ENCODE results near the gene BRINP3. TPM values are rescaled to one million over a fixed set of nuclear protein-coding genes. Genes with fewer than 3 reads are reported as not detected.

BRINP3 gene
- total RNA-seq, 1 experiment from 2014 or later, result 0.28 TPM

DNA sequence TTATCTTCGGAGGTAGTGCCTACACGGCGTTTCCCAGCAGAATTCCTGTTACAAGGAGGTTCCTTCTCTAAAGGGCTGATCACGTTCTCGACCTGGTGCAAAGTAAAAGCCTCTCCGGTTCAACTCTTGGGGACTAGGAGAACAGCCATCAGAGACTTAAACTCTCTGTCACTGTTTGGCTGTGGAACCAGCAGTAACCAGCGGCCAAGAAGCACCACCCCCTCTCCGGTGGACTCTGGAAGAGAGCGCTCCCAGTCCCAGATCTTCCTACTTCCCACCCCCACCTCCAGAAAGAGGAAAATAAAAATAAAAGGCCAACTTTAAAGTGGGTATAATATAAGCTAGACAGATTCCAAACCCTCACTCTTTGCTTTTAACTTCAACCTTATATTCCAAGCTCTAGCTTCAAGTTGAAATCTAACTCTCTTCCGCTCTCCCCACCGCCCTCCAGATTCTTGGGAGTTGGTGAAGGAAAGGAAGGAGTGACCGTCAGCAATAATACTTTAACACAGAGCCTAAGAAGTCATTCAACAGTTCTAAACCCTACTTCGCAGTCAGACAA is 2.9 kb downstream of the BRINP3 start:
- ChIA-PET CTCF (interaction anchor here (1.2 kb wide), 1 partner anchor 99 kb away, joined by 3 read pairs; no protein-coding TSS in a partner anchor), POLR2A (interaction anchor here (0.6 kb wide), 1 partner anchor 309 kb away, joined by 3 read pairs; no protein-coding TSS in a partner anchor)
- TF ChIP-seq NR3C1 (CRISPR knock-in tag; conservative IDR thresholded peaks at IDR 0.05; ENCODE audit: low read depth) (no peak), TCF7 (CRISPR knock-in tag; IDR thresholded peaks at IDR 0.05; ENCODE audit: low read depth) (no peak), NR2C2 (CRISPR knock-in tag; IDR thresholded peaks at IDR 0.05) (no peak), PRRX2 (CRISPR knock-in tag; IDR thresholded peaks at IDR 0.05) (no peak), ATF1 (CRISPR knock-in tag; IDR thresholded peaks at IDR 0.05) (no peak), ZNF317 (CRISPR knock-in tag; IDR thresholded peaks at IDR 0.05; ENCODE audit: borderline replicate concordance, low read depth) (no peak), ZBTB21 (CRISPR knock-in tag; IDR thresholded peaks at IDR 0.05; ENCODE audit: borderline replicate concordance) (no peak)
- TF ChIP-seq, protein P1, sequence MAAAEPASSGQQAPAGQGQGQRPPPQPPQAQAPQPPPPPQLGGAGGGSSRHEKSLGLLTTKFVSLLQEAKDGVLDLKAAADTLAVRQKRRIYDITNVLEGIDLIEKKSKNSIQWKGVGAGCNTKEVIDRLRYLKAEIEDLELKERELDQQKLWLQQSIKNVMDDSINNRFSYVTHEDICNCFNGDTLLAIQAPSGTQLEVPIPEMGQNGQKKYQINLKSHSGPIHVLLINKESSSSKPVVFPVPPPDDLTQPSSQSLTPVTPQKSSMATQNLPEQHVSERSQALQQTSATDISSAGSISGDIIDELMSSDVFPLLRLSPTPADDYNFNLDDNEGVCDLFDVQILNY (CRISPR knock-in tag; IDR thresholded peaks at IDR 0.05), result no peak
- TF ChIP-seq, protein P2, sequence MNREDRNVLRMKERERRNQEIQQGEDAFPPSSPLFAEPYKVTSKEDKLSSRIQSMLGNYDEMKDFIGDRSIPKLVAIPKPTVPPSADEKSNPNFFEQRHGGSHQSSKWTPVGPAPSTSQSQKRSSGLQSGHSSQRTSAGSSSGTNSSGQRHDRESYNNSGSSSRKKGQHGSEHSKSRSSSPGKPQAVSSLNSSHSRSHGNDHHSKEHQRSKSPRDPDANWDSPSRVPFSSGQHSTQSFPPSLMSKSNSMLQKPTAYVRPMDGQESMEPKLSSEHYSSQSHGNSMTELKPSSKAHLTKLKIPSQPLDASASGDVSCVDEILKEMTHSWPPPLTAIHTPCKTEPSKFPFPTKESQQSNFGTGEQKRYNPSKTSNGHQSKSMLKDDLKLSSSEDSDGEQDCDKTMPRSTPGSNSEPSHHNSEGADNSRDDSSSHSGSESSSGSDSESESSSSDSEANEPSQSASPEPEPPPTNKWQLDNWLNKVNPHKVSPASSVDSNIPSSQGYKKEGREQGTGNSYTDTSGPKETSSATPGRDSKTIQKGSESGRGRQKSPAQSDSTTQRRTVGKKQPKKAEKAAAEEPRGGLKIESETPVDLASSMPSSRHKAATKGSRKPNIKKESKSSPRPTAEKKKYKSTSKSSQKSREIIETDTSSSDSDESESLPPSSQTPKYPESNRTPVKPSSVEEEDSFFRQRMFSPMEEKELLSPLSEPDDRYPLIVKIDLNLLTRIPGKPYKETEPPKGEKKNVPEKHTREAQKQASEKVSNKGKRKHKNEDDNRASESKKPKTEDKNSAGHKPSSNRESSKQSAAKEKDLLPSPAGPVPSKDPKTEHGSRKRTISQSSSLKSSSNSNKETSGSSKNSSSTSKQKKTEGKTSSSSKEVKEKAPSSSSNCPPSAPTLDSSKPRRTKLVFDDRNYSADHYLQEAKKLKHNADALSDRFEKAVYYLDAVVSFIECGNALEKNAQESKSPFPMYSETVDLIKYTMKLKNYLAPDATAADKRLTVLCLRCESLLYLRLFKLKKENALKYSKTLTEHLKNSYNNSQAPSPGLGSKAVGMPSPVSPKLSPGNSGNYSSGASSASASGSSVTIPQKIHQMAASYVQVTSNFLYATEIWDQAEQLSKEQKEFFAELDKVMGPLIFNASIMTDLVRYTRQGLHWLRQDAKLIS (CRISPR knock-in tag; IDR thresholded peaks at IDR 0.05; ENCODE audit: borderline replicate concordance), result no peak
- TF ChIP-seq, protein P3, sequence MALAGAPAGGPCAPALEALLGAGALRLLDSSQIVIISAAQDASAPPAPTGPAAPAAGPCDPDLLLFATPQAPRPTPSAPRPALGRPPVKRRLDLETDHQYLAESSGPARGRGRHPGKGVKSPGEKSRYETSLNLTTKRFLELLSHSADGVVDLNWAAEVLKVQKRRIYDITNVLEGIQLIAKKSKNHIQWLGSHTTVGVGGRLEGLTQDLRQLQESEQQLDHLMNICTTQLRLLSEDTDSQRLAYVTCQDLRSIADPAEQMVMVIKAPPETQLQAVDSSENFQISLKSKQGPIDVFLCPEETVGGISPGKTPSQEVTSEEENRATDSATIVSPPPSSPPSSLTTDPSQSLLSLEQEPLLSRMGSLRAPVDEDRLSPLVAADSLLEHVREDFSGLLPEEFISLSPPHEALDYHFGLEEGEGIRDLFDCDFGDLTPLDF (CRISPR knock-in tag; IDR thresholded peaks at IDR 0.05), result no peak
- TF ChIP-seq, protein P4, sequence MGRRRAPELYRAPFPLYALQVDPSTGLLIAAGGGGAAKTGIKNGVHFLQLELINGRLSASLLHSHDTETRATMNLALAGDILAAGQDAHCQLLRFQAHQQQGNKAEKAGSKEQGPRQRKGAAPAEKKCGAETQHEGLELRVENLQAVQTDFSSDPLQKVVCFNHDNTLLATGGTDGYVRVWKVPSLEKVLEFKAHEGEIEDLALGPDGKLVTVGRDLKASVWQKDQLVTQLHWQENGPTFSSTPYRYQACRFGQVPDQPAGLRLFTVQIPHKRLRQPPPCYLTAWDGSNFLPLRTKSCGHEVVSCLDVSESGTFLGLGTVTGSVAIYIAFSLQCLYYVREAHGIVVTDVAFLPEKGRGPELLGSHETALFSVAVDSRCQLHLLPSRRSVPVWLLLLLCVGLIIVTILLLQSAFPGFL (CRISPR knock-in tag; IDR thresholded peaks at IDR 0.05; ENCODE audit: borderline replicate concordance), result no peak
- TF ChIP-seq, protein P5, sequence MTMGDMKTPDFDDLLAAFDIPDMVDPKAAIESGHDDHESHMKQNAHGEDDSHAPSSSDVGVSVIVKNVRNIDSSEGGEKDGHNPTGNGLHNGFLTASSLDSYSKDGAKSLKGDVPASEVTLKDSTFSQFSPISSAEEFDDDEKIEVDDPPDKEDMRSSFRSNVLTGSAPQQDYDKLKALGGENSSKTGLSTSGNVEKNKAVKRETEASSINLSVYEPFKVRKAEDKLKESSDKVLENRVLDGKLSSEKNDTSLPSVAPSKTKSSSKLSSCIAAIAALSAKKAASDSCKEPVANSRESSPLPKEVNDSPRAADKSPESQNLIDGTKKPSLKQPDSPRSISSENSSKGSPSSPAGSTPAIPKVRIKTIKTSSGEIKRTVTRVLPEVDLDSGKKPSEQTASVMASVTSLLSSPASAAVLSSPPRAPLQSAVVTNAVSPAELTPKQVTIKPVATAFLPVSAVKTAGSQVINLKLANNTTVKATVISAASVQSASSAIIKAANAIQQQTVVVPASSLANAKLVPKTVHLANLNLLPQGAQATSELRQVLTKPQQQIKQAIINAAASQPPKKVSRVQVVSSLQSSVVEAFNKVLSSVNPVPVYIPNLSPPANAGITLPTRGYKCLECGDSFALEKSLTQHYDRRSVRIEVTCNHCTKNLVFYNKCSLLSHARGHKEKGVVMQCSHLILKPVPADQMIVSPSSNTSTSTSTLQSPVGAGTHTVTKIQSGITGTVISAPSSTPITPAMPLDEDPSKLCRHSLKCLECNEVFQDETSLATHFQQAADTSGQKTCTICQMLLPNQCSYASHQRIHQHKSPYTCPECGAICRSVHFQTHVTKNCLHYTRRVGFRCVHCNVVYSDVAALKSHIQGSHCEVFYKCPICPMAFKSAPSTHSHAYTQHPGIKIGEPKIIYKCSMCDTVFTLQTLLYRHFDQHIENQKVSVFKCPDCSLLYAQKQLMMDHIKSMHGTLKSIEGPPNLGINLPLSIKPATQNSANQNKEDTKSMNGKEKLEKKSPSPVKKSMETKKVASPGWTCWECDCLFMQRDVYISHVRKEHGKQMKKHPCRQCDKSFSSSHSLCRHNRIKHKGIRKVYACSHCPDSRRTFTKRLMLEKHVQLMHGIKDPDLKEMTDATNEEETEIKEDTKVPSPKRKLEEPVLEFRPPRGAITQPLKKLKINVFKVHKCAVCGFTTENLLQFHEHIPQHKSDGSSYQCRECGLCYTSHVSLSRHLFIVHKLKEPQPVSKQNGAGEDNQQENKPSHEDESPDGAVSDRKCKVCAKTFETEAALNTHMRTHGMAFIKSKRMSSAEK (CRISPR knock-in tag; IDR thresholded peaks at IDR 0.05; ENCODE audit: borderline replicate concordance), result no peak
- TF ChIP-seq, protein P6, sequence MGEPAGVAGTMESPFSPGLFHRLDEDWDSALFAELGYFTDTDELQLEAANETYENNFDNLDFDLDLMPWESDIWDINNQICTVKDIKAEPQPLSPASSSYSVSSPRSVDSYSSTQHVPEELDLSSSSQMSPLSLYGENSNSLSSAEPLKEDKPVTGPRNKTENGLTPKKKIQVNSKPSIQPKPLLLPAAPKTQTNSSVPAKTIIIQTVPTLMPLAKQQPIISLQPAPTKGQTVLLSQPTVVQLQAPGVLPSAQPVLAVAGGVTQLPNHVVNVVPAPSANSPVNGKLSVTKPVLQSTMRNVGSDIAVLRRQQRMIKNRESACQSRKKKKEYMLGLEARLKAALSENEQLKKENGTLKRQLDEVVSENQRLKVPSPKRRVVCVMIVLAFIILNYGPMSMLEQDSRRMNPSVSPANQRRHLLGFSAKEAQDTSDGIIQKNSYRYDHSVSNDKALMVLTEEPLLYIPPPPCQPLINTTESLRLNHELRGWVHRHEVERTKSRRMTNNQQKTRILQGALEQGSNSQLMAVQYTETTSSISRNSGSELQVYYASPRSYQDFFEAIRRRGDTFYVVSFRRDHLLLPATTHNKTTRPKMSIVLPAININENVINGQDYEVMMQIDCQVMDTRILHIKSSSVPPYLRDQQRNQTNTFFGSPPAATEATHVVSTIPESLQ (CRISPR knock-in tag; IDR thresholded peaks at IDR 0.05), result no peak
- TF ChIP-seq, protein P7, sequence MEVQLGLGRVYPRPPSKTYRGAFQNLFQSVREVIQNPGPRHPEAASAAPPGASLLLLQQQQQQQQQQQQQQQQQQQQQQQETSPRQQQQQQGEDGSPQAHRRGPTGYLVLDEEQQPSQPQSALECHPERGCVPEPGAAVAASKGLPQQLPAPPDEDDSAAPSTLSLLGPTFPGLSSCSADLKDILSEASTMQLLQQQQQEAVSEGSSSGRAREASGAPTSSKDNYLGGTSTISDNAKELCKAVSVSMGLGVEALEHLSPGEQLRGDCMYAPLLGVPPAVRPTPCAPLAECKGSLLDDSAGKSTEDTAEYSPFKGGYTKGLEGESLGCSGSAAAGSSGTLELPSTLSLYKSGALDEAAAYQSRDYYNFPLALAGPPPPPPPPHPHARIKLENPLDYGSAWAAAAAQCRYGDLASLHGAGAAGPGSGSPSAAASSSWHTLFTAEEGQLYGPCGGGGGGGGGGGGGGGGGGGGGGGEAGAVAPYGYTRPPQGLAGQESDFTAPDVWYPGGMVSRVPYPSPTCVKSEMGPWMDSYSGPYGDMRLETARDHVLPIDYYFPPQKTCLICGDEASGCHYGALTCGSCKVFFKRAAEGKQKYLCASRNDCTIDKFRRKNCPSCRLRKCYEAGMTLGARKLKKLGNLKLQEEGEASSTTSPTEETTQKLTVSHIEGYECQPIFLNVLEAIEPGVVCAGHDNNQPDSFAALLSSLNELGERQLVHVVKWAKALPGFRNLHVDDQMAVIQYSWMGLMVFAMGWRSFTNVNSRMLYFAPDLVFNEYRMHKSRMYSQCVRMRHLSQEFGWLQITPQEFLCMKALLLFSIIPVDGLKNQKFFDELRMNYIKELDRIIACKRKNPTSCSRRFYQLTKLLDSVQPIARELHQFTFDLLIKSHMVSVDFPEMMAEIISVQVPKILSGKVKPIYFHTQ (CRISPR knock-in tag; IDR thresholded peaks at IDR 0.05), result no peak
- TF ChIP-seq, protein P8, sequence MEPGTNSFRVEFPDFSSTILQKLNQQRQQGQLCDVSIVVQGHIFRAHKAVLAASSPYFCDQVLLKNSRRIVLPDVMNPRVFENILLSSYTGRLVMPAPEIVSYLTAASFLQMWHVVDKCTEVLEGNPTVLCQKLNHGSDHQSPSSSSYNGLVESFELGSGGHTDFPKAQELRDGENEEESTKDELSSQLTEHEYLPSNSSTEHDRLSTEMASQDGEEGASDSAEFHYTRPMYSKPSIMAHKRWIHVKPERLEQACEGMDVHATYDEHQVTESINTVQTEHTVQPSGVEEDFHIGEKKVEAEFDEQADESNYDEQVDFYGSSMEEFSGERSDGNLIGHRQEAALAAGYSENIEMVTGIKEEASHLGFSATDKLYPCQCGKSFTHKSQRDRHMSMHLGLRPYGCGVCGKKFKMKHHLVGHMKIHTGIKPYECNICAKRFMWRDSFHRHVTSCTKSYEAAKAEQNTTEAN (CRISPR knock-in tag; IDR thresholded peaks at IDR 0.05), result no peak
- Mint-ChIP-seq H3K4me3 (peak overlapping the region; percentile 98), H3K27ac (no peak overlapping the region), H3K4me1 (peaks cover 36% of the 10 kb centered on the region), H3K27me3 (ENCODE audit: low read depth) (peaks cover 44% of the 10 kb centered on the region), H3K36me3 (no peaks in the 10 kb centered on the region), H3K9me3 (no peaks in the 10 kb centered on the region)
- peak; percentile 43 for ATAC-seq
- no peak for DNase-seq (ENCODE audit: low spot score)

Data from WTC11 (cell line).